HEK293T (cell line): ENCODE measurements around the gene SUN2.

Experiments
- CTCF ChIA-PET: fragments of 350-600 bp; formaldehyde crosslinking; extraction: SDS; loops from one replicate; lab custom pipeline; 2021; ENCODE audit warnings: antibody characterized with exemption, inconsistent platforms; lab: Yijun Ruan, JAX
- POLR2A ChIA-PET: fragments of 350-600 bp; formaldehyde crosslinking; extraction: SDS; loops from one replicate; lab custom pipeline; 2020; ENCODE audit warnings: antibody characterized with exemption, inconsistent platforms; lab: Yijun Ruan, JAX
- DNase-seq: peaks from one replicate; pipeline ENCODE4 v3.0.0; 2012; ENCODE audit warnings: mixed read lengths; ENCODE audit errors: extremely low spot score
- ARNT ChIP-seq: fragments of 450-650 bp; IDR thresholded peaks from 2 replicates; pipeline ENCODE4 v1.6.1; 2017; ENCODE audit warnings: mild to moderate bottlenecking
- BHLHE40 ChIP-seq: fragments of 450-650 bp; IDR thresholded peaks from 2 replicates; pipeline ENCODE4 v1.6.1; 2016; ENCODE audit warnings: mild to moderate bottlenecking, moderate library complexity, borderline replicate concordance
- CTBP1 ChIP-seq: fragments of 450-650 bp; IDR thresholded peaks from 2 replicates; pipeline ENCODE4 v1.6.1; 2016; ENCODE audit warnings: borderline replicate concordance
- ELF4 ChIP-seq: fragments of 450-650 bp; IDR thresholded peaks from 2 replicates; pipeline ENCODE4 v1.6.1; 2017; ENCODE audit warnings: antibody characterized with exemption
- FOXA1 ChIP-seq: fragments of 450-650 bp; IDR thresholded peaks from 2 replicates; pipeline ENCODE4 v1.6.1; 2016; ENCODE audit warnings: mild to moderate bottlenecking
- FOXK2 ChIP-seq: fragments of 450-650 bp; IDR thresholded peaks from 2 replicates; pipeline ENCODE4 v1.6.1; 2016; ENCODE audit warnings: mild to moderate bottlenecking
- FOXM1 ChIP-seq: fragments of 450-650 bp; IDR thresholded peaks from 2 replicates; pipeline ENCODE4 v1.6.1; 2017; ENCODE audit warnings: mild to moderate bottlenecking, borderline replicate concordance
- HDGF ChIP-seq: fragments of 450-650 bp; IDR thresholded peaks from 2 replicates; pipeline ENCODE4 v1.6.1; 2017; ENCODE audit warnings: antibody characterized with exemption, borderline replicate concordance
- L3MBTL2 ChIP-seq: fragments of 450-650 bp; conservative IDR thresholded peaks from 2 replicates; pipeline ENCODE4 v1.6.1; 2016; ENCODE audit warnings: mild to moderate bottlenecking
- LEF1 ChIP-seq: fragments of 450-650 bp; IDR thresholded peaks from 2 replicates; pipeline ENCODE4 v1.6.1; 2017; ENCODE audit warnings: mild to moderate bottlenecking, borderline replicate concordance
- NFRKB ChIP-seq: fragments of 450-650 bp; IDR thresholded peaks from 2 replicates; pipeline ENCODE4 v1.6.1; 2016; ENCODE audit warnings: mild to moderate bottlenecking, moderate library complexity
- SP1 ChIP-seq: fragments of 450-650 bp; IDR thresholded peaks from 2 replicates; pipeline ENCODE4 v1.6.1; 2017
- SUZ12 ChIP-seq: fragments of 450-650 bp; IDR thresholded peaks from 2 replicates; pipeline ENCODE4 v1.6.1; 2016; ENCODE audit warnings: mild to moderate bottlenecking
- TARDBP ChIP-seq: fragments of 450-650 bp; IDR thresholded peaks from 2 replicates; pipeline ENCODE4 v1.6.1; 2016
- ZNF384 ChIP-seq: fragments of 450-650 bp; IDR thresholded peaks from 2 replicates; pipeline ENCODE4 v1.6.1; 2016
- TF ChIP-seq, protein P1 (sequence below): fragments of 450-650 bp; IDR thresholded peaks from 2 replicates; pipeline ENCODE4 v1.6.1; 2016

SUN2 gene

DNA sequence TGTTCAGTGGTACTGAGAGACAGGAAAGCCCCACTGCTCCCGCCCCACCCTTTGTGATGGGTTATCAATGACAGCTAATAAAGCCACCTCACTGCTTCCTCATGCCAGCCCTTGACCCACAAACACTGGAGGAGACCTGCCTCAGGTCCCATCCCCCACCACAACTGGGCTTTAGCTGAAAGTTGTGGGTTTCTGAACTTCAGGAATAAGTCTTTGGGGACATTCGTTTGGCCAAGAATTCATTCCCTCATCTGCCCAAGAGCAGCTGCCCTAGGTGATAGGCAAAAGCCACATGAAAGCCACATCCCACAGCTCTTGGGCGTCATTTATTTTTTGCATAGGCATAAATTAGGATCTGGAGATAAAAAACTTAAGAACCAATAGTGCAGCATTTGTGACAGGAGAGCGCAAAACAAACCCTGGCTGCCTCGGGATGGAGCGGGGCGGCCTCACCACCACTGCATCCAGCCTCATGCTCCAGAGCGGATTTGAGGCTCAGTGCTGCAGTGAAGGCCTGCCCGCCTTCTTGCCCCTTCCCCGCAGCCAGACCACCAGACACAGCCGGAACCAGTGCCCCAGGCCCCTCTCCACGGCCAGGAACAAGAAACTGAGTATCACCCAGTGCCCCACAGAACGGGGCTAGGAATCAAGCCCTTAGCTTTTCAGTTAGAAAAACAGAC, 21.2 kb downstream of the SUN2 start:
- TF ChIP-seq ZNF384 (no peak), ARNT (no peak), FOXK2 (no peak)
- ChIA-PET POLR2A (interaction anchor here (1.5 kb wide), 1 partner anchor 8 kb away, joined by 4 read pairs; no protein-coding TSS in a partner anchor), CTCF (interaction anchor here (0.6 to 2.8 kb wide), 5 partner anchors 8 to 34 kb away, joined by 3 to 10 read pairs (median 6); no protein-coding TSS in a partner anchor)
- DNase-seq: no peak

DNA sequence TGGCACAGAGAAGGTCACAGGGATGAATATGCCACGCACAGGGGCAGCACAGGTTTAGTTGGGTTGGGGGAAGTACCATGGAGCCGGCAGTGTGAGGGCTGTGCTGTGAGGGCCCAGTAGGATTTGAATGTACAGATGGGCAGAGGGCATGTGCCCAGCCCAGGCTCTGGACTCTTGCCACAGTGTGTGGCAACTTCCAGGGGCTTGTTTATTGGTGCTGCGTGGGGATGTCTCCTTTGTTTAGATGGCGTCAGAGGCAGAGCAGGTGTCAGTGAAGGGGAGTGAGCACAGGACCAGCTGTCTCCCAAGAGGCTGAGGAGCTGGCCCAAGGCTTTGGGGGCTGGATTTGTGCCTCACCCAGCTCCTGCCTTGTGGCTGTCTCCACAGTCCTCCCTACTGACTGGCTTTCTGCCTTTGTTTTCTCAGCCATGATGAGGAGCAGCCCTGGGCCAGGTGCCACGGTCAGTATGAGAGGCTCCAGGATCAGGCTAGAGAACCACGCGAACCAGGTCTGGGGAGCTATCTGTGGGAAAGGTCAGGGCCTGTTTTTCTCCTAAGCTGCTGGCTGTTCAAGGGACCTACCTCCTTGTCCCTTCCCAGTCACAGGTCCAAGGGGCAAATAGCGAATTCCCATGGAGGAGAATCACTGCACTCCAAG, 21.9 kb downstream of the SUN2 start:
- POLR2A ChIA-PET: interaction anchor here (1.5 kb wide), 2 partner anchors 9 to 35 kb away, joined by 4 read pairs; no protein-coding TSS in a partner anchor
- CTCF ChIA-PET: interaction anchor here (0.6 to 2.8 kb wide), 7 partner anchors 8 to 35 kb away, joined by 3 to 12 read pairs (median 6); no protein-coding TSS in a partner anchor
- TF ChIP-seq TARDBP (no peak), ELF4 (no peak), ZNF384 (no peak), BHLHE40 (no peak), CTBP1 (no peak), FOXM1 (no peak), LEF1 (no peak)
- TF ChIP-seq, protein P1, sequence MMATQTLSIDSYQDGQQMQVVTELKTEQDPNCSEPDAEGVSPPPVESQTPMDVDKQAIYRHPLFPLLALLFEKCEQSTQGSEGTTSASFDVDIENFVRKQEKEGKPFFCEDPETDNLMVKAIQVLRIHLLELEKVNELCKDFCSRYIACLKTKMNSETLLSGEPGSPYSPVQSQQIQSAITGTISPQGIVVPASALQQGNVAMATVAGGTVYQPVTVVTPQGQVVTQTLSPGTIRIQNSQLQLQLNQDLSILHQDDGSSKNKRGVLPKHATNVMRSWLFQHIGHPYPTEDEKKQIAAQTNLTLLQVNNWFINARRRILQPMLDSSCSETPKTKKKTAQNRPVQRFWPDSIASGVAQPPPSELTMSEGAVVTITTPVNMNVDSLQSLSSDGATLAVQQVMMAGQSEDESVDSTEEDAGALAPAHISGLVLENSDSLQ: no peak
- no peak for DNase-seq

DNA sequence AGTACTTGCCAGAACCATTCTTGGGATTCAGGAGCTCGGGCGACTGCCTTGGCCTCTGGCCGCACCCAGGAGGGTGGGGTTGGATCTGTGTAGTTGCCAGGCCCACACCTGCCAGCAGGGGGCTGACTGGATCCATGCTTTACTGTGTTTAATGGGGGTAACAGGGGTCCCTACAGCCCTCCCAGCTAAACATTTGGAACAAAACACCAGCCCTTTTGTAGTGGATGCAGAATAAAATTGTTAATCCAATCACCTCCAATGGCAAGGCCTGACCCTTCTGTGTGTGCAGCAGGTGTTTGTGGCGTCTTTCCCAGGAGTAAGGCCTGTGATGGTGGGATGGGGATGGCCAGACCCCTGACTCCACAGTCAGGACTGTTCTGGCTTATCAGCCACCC, 22.5 kb downstream of the SUN2 start:
- ChIA-PET POLR2A (interaction anchor here (1.0 to 1.9 kb wide), 5 partner anchors 8 to 586 kb away, joined by 3 to 6 read pairs (median 4); partner anchors contain the start of gene RPL3), CTCF (interaction anchor here (0.6 to 2.8 kb wide), 6 partner anchors 9 to 35 kb away, joined by 3 to 12 read pairs (median 6); no protein-coding TSS in a partner anchor)
- TF ChIP-seq FOXK2 (no peak), HDGF (0 out of 2 replicates have a peak, but pooled peaks have one; percentile 2)
- peak; percentile 79 for DNase-seq

DNA sequence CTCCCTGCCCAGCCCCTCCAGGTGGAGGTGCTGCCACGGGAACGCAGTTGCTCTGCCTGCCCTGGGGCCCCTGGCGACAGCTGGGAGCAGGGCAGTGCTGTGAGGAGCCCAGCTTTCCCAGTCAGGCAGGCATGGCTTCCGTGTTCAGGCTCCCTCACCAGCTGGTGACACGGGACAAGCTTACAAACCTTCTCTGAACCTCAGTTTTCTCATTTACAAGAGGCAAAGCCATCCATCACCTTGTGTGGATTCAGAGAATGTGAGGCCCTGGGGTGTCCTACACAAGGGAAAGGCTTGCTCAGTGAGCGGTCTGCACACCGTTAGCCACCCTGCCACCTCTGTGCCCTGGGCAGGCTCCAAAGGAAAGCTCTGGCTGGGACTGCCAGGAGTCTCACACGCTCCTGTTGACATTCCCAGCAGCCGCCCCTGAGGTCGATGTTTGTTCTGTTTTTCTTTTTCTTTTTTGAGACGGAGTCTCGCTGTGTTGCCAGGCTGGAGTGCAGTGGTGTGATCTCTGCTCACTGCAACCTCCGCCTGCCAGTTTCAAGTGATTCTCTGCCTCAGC, 23.5 kb downstream of the SUN2 start:
- no peak for DNase-seq
- TF ChIP-seq LEF1 (no peak), FOXK2 (no peak), ELF4 (no peak), CTBP1 (no peak), SUZ12 (no peak), FOXA1 (no peak), ARNT (no peak), ZNF384 (no peak), NFRKB (no peak), HDGF (no peak), SP1 (no peak), FOXM1 (no peak), BHLHE40 (no peak), TARDBP (no peak), L3MBTL2 (no peak)
- TF ChIP-seq, protein P1: no peak
- ChIA-PET CTCF (interaction anchor here (0.6 to 2.8 kb wide), 4 partner anchors 10 to 1623 kb away, joined by 3 to 12 read pairs (median 7); no protein-coding TSS in a partner anchor), POLR2A (interaction anchor here (1.0 to 1.9 kb wide), 5 partner anchors 9 to 587 kb away, joined by 3 to 6 read pairs (median 4); partner anchors contain the start of gene RPL3)

DNA sequence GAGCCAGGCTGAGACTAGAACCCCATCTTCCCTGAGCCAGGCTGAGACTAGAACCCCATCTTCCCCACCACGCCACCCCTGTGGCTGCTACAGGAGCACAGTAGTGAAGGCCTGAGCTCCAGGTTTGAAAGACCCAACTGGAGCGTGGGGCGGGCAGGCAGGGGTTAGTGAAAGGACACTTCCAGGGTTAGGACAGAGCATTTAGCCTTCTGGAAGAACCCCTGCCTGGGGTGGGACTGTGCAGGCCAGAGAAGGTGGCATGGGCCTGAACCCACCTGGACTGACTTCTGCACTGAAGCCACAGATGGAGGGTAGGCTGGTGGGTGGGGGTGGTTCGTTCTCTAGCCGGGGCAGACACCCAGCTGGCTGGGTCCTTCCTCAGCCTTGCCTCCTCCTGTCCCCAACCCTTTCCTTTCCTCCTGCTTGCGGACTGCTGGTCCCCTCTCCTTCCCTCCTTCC, 24.1 kb downstream of the SUN2 start:
- TF ChIP-seq NFRKB (no peak), CTBP1 (no peak), BHLHE40 (no peak), FOXK2 (no peak), ARNT (no peak), TARDBP (no peak), ZNF384 (no peak), FOXM1 (no peak), SP1 (no peak), ELF4 (no peak), SUZ12 (no peak), HDGF (no peak), L3MBTL2 (no peak), FOXA1 (no peak), LEF1 (no peak)
- TF ChIP-seq, protein P1: no peak
- ChIA-PET POLR2A (interaction anchor here (1.4 to 1.9 kb wide), 2 partner anchors 10 to 24 kb away, joined by 3 to 6 read pairs; no protein-coding TSS in a partner anchor), CTCF (interaction anchor here (1.1 kb wide), 1 partner anchor 10 kb away, joined by 3 read pairs; no protein-coding TSS in a partner anchor)
- DNase-seq: no peak
